Gastrocnemius medialis (tissue), 4 donors: ENCODE data around the gene TMEM121.
"Not testable (repeated sequence)": the region's sequence is repeated elsewhere in the genome, so short reads cannot be mapped to it uniquely, and the experiment has no call there.

Source experiments
- POLR2A ChIP-seq, 2 donors: fragments of 450-650 bp; IDR thresholded peaks; one replicate each; pipeline ENCODE4 v1.6.1; 2017; ENCODE audit warnings: antibody characterized with exemption in 2 of 2, mild to moderate bottlenecking in 2 of 2, moderate library complexity in 2 of 2
- TF ChIP-seq, protein P1 (sequence below), 5 experiments: fragments of 450-650 bp in 3 of 5; fragments of 200-600 bp in 2 of 5; sonication (generic) in 2 of 5; IDR thresholded peaks in 4 of 5; conservative IDR thresholded peaks in 1 of 5; 1 replicate in 4 of 5; 2 replicates in 1 of 5; pipeline ENCODE4 v1.5.1; 2016 to 2019; ENCODE audit warnings: antibody characterized with exemption in 5 of 5, mild to moderate bottlenecking in 3 of 5, moderate library complexity in 3 of 5

DNA sequence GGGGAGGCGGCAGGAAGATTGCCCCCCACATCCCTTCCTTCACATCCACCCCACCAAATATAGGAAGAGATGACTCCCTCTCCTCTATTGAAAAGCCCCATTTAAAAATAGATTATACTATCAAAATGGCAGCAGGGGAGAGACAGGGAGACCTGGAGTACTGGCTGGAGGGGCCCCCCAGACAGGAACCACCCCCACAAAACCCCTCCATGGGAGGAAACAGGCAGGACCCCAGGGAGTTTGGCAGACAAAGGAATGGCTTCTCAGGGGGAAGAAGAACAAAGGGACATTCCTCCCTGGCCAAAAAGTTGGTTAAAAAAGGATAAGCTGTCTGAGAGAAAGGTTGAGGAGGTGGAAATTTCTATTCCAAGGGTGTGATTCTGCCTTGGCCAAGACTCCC, 19.3 kb downstream of the TMEM121 start:
- TF ChIP-seq POLR2A (IDR thresholded peaks at IDR 0.05) = not testable (repeated sequence)
- TF ChIP-seq, protein P1, sequence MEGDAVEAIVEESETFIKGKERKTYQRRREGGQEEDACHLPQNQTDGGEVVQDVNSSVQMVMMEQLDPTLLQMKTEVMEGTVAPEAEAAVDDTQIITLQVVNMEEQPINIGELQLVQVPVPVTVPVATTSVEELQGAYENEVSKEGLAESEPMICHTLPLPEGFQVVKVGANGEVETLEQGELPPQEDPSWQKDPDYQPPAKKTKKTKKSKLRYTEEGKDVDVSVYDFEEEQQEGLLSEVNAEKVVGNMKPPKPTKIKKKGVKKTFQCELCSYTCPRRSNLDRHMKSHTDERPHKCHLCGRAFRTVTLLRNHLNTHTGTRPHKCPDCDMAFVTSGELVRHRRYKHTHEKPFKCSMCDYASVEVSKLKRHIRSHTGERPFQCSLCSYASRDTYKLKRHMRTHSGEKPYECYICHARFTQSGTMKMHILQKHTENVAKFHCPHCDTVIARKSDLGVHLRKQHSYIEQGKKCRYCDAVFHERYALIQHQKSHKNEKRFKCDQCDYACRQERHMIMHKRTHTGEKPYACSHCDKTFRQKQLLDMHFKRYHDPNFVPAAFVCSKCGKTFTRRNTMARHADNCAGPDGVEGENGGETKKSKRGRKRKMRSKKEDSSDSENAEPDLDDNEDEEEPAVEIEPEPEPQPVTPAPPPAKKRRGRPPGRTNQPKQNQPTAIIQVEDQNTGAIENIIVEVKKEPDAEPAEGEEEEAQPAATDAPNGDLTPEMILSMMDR (IDR thresholded peaks at IDR 0.05 in 4 of 5, conservative IDR thresholded peaks at IDR 0.05 in 1 of 5) = not testable (repeated sequence)
